Activated T-cell treated with anti-CD3 and anti-CD28 coated beads, Interleukin-2, amount 50 U/mL, for 1 hour (primary cell): ENCODE measurements around the gene CPTP.

Experiments
- DNase-seq: peaks from one replicate; pipeline ENCODE4 v3.0.0-alpha.2; 2020

CPTP gene

DNA sequence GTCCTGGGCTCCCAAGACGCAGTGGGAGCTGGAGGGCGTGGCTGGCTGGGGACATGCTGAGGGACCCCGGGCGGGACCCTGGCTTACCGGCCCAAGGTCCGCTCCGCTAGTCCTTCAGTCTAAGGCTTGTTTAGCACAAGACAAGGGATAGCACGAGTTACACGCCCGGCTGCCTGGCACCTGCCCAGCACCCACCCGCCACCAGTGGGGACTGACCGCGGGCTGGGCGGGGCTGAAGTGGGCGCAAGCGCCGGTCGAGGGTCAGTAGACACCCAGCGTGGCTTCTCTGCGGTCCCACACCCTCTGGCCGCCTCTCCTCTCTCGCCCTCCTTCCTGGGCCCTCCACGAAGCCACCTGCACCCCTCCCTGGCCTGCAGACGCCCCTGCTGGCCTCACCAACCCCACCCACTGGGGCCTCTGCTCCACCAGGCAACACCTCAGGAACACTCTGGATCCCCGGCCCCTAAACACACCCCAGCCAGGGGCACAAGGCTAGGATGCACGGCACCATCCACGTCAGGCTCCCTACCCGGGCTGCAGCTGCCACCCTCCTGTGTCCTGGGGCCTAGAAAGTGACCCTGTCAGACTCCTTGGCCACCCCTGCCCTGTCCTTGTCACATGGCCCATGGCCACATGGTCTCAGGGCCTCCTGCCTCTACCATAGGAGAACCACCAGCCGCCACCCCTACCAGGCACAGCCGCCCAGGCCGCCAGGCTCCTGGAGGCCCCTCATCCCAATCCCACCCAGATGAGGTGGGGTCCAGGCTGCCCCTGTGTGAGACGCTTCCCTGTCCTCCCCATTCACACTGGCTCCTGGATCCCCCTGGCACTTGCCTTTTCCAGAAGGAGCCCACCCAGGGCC, 12.6 kb downstream of the CPTP start:
- DNase-seq: no peak

DNA sequence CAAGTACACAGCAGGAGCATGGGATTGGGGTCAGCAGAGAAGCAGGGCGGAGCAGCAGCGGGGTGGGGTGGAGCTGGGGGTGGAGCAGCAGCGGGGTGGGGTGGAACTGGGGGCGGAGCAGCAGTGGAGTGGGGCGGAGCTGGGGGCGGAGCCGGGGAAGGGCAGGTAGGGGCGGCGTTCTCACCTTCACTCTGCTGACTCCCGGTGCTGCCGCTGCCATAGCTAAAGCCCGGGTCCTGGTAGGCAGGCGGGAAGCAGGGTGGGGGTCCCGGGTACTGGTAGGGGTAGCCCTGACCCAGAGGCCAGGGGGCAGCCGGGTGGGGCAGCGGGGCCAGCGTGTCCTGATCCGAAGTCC, 13.2 kb downstream of the CPTP start:
- DNase-seq: peak; percentile 58

DNA sequence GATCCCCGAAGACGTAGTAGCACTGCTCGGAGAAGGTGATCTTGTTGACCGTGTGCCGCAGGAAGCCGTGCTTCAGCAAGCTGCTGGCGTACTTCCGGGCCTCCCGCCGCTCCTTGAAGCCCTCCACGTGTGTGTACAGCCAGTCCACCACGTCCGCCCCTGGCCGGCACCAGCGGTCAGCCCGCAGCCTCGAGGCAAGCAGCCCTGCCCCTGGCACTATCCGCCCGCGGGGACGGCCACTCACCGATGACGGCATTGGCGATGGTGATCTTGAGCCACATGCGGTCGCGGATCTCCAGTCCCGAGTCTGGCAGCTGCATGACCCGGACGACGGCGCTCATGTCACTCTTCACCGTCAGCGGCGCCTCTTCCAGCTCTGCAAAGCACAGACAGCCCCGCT, 13.7 kb downstream of the CPTP start:
- no peak for DNase-seq

DNA sequence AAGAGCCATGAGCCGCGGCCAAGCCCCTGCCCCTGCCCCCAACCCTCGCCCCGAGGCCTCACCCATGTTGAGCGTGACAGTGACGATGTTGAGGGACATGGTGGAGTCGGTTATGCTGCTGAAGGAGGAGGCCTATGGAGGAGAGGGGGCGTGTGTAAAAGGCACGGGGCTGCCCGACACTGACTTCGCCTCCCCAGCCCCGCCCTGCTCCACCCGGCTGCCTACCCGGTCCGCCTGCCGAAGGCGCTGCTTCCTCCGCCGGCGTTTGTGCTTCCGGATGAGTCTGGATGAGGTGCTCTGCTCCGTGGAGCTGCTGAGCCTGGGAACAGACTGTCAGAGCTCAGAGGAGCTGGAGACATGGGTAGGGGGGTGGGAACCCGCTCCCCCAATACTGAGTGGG, 15.6 kb downstream of the CPTP start:
- DNase-seq: no peak

DNA sequence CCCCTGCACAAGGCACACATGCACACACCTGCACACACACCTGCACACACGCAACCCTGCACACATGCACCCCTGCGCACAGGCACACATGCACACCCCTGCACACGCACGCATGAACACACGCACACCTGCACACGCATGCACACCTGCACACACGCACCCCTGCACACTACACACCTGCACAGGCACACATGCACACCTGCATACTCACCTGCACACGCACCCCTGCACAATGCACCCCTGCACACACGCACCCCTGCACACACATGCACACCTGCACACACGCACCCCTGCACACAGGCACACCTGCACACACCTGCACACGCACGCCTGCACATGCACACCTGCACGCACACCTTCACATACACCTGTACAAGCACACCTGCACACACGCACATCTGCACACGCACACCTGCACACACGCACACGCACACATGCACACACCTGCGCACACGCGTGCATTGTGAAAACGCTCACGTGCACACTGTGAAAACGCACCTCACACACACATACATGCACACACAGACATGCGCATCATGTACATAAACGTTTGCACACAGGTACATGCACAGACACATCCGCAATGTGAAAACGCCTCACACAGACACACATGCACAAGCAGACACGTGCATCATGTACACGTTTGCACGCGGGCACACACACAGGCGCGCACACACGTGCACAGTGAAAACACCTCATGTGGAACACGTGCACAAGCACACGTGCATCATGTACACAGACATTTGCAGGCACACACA, 16.4 kb downstream of the CPTP start:
- DNase-seq: no peak

DNA sequence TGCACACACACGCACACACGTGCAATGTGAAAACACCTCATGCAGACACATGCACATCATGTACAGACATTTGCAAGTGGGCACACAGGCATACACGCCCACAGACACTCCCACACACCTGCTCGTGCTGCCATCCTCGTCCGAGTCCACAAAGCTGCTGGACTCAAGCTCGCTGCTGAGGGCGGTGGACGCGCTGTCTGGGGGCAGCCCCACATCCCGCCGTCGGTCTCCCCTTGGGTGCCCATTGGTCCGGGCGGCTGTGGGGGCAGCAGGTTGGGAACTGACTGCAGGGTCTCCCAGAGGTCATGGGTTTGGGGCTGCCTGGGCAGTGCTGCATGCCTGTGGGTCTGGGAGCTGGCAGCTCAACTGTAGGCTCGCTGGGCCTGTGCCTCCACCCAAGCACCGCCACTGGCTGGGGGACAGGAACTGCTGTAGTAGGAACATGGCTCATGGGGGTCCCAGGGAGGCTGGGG, 17.0 kb downstream of the CPTP start:
- DNase-seq: no peak

DNA sequence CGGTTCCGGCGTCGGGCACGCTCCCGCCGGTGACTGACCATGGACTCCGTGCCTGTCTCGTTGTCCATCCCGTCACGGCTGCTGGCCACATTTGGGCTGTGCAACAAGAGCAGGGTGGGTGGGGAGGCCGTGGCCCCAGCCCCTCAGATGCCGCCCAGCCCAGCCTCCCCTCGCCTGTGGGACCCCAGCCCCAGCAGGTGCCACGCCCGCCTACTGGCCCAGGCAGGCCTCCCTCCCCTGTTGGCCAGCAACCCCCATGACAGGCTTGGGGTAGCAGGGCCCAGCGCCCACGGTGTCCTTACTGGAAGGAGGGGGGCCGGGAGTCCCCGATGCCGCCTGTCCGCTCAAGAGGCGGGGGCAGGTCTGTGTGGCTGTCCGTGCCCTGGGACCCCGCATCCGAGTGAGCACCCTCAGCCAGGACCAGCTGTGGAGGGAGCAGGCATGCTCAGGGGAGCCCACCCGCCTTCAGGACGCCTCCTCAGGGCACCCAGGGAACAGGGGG, 17.5 kb downstream of the CPTP start:
- no peak for DNase-seq

DNA sequence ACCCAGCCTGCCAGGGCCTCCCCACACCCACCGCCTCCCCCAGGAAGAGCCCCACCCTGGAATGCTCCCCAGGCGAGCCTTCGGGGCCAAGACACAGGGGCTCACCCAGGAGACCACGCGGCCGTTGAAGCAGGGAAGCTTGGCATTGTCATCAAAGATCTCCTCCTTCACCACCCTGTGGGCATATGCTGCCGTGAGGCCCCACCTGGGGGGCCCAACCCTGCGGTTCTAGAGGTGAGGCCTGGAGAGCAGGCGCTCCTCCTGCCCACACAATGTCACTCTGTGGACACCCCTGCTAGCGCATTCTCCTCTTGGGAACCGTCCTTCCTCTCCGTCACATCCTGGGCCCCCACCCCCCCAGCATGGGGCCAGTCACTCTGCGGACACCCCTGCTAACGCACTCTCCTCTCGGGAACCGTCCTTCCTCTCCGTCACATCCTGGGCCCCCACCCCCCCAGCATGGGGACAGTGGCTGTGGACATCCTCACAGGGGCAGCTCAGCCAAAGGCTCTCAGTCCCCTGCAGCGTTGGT, 18.0 kb downstream of the CPTP start:
- no peak for DNase-seq

DNA sequence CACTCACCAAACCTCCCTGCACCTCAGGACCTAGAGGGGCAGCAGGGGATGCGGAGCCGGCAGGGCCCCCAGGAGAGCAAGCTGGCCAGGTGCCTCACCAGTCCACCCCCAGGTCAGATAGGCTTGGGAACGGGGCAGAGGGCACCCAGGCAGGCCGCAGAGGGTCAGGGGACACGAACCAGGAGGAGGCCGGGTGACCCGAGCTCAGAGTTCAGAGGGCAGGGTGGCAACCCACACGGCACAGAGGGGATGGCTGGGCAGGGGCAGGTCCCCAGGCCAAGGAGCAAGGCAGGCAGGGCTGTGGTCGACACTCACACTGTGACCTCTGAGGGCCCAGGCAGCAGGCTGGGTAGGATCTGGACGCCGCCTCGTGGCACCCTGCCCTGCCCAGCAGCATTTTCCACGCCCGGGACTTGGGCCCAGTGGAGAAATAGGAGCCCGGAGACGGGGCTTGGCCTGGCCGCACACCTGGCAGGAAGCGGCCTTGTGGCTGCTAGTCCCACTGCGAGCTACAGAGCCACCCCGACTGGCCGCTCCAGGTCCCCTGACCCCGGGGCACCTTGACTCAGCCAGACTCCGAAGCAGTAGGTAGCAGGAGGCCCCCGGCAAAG, 19.3 kb downstream of the CPTP start:
- DNase-seq: no peak

DNA sequence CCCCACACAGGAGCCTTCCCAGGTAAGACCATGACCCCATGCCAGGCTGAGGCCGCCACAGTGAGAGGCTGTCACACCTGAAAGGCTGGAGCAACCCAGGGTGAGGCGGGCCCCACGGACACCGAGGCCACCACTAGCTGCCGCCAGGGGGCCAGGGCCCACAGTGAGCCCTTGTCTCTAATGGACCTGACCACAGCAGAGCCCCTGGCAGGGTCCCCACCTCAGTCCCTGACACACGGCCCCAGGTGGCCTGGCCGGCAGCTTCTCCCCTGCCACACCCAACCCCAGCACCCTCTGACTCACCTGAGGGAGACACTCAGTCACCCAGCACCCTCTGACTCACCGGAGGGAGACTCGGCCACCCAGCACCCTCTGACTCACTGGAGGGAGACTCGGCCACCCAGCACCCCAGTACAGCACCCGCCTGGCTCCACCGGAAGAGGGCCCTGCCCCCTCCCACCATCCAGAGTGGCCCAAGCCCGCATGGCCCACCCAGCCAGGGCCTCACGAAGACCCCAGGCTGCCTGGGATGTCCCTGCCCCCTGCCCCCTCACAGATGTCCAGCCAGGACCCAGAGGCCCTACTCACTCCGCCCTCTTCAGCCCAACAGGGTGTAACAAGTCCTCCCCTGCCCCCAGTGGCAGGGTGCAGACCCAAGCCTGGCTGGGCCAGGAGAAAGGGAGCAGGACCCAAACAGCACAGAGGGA, 20.2 kb downstream of the CPTP start:
- DNase-seq: peak; percentile 39

DNA sequence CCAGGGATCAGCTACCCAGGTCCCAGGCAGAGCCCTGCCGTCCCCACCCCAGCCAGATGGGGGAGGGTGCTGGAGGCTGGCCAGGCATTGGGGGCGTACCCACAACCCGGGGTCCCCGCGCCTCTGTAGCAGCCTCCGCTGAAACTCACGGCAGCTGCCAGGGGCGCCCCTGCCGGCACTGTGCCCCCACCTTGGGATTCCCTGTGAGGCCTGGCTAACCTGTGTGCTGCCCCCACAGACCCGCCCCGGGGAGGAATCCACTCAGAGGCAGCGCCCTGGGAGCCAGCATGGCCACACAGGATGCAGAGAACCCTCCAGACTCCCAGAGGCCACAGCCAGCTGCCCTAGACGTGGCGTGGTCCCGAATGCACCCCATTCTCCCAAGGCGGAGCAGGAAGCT, 20.8 kb downstream of the CPTP start:
- no peak for DNase-seq

DNA sequence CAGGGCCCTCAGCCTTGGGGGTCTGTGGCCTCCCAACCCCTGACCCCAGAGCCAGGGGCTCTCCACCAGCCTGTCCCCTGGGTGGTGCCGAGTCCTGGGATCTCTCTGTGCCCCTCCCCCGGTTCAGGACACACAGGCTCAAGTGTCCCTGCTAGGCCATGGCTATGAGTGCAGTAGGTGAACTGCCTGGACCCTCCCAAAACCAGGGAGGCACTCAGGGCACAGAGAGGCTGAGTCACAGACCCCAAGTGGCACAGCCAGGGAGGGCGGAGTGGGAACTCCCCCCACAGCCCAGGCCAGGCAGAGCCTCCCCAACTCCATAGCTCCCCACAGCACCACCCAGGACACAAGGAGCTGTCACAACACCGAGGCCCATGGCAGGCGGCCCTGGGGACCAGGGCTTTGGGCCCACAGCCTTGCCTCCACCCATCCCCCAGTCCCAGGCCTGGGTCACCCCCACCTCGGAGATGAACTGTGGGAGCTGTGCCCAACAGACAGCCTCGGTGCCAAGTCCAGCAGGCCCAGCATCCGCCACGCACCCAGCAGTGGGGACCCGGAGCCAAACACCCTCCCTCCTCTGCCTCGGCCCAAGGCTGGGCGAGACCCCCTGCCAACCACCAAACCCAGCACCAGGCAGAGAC, 21.4 kb downstream of the CPTP start:
- no peak for DNase-seq

DNA sequence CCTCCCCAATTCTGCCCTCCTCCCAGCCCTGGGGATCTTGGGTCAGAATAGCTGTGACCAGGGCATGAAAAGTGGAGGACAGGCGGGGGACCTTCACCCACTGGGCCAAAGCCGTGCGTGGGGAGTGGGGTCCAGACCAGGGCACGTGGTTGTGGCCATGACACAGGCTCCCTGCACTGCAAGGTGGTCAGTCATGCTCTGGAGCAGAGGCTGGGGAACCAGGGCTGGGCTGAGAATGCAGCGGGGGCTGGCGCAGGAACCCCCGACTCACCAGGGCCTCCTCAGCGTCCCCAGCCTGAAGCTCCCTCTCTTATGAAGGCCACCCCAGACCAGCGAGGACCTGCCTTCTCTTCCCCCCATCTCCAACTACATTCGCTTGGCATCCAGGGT, 21.9 kb downstream of the CPTP start:
- DNase-seq: no peak

DNA sequence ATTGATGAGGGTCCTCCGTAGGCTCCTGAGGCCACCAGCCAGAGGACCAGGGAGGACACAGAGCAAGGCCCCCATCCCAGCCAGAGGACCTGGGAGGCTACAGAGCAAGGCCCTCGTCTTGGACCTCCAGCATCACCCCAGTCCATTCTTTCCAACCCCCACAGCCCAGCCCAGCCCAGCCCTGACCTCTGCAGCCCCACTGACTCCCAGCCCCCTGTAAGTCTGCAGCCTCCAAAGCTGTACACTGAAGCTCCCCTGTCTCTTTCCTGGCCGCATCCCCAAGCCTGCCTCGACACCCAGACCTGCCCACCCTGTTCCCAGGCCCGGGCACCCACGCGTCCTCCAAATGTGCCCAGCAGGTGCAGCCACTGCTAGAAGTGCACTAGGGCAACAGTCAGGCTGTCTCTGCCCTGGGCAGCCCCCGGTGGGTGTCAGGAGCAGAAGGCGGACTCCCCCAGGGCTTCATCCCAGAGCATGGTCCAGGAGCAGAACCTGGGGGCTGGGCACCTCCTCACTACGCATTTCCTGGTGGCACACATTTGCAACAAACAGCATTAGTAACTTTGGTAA, 22.5 kb downstream of the CPTP start:
- DNase-seq: no peak

DNA sequence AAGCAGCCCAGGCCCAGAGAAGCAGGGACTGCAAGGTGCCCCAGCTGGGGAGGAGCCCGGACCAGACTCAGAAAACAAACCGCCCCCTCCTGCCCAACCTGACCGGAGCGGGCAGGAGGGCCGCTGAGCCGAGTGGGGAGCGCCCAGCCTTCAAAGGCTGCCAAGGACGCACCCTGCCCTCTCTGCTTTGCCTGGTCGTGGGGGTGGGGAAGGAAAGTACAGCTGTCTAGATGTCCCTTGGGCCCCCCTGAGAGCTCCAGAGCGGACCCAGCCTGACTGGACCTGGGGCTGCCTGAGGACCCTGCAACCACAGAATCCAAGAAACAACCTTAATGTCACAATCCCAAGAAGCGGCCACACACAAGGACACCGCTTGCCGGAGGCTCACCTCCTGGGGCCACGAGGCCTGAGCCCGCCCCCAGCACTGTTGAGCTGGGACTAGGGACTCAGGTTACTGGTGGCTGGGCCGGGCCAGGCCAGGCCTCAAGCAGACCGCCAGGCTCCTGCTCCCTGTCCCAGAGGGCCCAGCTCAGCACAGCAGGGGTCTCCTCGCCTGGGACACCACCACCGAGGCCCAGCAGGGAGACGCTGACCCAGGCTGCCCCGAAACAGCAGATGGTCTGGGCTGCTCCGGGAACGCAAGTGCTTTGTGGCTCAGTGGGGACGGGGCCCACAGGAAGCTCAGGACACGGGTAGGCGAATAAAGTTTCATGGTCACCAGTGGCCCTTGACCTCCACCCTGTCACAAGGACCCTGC, 23.2 kb downstream of the CPTP start:
- no peak for DNase-seq

DNA sequence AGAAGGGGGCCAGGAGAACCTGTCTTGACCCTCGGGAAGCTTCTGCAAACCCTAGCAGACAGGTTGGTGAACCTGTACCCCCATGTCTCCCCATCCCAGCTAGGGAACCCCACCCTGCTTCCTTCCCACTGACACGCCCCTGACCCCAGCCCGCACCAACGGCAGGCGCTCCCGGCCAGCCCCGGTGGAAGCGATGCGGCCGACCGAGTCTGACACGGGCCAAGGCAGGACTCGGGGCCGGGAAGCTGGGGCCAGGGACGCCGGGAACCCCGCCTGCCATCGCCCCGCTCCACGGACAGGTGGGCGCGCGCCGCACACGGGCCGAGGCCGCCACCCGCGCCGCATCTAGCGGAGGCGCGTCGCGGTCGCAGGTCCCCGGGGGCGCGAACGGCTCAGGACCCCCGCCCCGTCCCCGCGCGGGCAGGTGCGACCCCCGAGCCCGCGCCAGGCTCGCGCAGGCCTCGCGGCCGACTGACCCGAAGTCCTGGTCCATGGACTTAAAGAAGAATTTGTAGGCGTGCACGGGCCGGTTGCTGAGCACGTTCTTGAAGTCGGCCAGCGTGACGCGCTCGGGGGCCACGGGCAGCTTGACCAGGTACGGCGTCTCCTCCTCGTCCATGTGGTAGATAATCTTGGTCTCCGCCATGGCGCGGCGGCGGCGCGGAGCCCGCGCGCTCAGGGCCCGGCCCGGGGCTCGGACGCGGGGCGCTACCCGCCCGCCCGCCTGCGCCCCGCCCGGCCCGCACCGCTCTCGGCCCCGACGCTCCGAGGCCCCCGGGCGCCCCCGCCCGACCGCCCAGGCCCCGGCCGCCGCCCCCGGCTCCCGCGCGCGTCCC, 24.0 kb downstream of the CPTP start:
- no peak for DNase-seq

DNA sequence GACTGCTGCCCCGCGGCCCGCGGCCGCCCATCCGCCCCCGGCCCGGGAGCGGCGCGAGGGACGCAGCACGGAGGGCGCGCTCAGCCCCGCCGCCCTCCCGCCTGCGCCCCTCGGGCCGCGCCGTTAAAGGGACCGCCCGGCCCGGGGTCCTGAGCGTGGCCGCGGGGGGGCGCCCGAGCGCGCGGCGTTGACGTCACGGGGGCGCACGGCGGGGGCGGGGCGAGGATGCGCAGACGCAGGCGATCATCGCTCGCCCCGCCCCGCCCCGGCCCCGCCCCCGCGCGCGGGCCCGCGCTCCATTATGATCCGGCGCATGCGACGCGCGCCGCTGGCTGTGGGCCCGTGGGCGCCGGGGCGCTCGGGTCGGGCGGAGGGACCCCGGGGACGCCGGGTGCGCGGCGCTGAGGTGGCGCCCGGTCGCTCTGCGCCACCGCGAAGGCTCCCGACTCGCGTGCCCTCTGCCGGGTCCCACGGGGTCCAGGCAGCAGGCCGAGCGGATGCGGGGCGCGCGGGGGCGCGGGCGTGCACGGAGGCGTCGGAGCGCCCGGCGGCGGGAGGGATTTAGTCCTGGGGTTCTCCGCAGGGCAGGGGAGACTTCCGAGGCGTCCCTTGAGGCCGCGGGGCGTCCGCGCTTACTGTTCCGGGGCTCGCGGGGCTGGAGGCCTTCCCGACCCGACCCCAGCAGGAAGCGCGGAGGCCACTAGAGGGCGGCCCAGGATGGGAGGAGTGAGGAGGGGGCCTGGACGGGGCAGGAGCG, 24.8 kb downstream of the CPTP start, which contains the start of gene DVL1:
Gene DVL1, minus strand, starts transcription at position 163 of the 757 bp plus-strand sequence. CDS start 353 bp downstream, outside the sequence.
- peak; percentile 78 for DNase-seq

DNA sequence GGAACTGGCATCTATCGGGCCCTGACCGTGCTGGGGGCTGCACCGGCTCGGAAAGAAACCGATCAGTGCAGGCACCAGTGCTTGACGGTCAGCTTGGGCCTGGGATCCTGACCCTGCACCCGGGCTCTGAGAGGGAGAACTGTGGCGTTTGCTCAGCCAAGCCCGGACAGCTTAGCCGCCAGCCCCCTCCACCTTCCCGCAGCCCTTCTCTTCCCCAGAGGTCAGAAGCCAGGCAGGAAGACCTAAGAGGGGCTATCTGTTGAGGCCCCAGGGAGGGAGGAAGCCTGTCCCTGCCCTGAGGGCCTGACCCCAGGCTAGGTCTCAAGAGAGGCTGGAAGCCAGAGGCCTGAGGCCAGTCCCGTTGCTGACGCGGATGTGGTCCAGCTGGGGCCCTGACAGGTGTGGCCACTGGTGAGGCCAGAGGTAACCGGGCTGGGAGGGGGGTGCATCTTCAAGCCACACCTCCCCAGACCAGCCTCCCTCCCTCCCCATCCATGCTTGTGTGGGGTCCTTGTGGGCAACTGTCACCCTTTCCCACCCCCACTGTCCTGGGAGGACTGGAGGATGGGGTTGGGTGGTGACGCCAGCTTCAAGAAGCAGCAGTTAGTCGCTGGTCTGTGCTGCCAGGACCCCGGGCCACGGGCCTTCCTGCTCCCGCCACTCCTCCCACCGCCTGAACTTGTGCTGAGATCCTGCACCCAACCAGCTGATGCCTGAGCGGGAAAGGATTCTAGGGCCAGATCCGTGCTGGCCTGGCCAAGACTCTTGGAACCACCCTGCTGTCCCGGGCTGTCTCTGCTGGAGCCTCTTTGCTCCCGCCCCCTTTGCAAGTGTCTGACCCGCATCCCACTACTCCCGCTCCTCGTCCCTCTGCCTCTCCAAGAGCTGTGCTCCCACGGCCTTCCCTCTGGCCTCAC, 27.2 kb downstream of the CPTP start:
- no peak for DNase-seq
